Jurkat, Clone E6-1 (cell line): ENCODE data around the gene EFEMP1.

Source experiments
- DNase-seq: peaks from one replicate; pipeline ENCODE4 v3.0.0-alpha.2; 2011; ENCODE audit warnings: low read depth, low spot score
- H3K4me3 ChIP-seq: 2 replicates; pipeline ENCODE4 v1.5.1; 2011; ENCODE audit warnings: mild to moderate bottlenecking, low read length, control low read depth, moderate library complexity

Gene EFEMP1

DNA sequence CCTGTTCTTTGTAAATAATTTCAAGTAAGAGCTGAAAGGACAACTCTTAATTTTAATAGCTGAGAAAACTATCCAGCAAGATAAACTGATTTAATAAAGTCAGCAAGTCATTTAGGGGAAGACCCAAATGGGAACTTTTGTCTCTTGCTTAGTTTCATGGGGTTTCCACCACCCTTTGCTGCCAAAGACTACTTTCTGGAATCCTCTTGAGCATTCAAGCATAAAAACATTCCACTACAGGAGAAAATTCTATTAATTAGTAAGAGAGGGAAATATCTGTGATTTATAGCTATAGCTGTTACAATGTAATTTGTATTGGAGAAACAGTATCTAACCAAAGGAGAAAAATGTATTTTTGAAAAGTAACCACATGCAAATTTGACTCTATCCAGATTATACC is 20.6 kb downstream of the EFEMP1 start:
- H3K4me3 ChIP-seq, result no peak overlapping the region
- no peak for DNase-seq

DNA sequence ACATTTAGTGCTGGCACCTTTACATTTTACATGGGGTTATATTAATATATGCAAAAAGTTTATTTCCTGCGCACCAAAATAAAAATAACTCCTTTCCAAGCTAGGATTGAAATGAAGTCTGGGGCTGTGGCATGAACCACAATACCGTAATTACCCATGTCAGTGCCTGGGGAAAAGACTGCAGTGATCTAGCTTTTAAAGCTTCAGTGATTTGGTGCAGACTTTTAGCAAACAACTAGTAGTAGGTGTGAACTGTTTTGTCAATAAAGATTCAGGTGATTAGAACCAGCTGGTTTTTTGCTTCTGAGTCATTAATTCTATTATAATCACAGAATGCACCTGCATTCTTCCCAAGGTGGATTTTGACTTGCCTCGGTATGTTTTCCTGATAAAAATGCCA is 21.2 kb downstream of the EFEMP1 start:
- H3K4me3 ChIP-seq, result no peak overlapping the region
- DNase-seq, result no peak

DNA sequence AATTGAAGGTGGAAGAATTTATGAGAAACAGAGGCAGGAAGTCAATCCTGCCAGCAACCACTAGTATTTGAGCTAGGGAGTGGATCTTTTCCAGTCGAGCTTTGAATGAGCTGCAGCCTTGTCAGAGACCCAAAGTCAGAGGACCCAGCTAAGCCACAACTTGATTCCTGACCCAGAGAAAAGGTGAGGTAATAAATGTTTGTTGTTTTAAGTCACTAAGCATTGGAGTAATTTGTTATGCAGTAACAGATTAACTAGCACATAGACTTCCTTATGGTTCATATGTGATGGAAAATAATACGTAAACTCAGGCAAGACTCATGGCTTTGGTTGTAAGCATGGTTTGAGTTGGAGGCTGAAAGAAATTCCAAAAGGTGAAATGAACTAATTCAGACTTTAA is 21.6 kb downstream of the EFEMP1 start:
- no peak for DNase-seq
- H3K4me3 ChIP-seq, result no peak overlapping the region

DNA sequence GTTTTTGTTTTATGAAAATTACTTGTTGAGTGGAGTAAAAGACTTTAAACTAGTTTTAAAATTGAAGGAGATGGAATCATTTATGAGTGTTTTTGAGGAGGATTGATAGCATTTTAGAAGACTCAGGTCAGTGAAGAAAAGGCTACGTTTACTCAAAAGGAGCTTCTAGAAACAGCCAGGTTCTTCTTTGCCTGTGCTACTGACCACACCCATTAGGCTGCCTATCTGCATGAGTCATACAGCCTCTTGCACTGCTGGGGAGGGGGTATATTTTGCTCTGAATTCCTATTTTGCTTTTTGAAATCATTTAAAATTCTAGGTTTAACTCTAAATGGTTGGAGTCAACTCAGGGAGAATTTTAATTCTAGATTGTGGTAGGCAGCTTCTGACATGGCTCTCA is 22.3 kb downstream of the EFEMP1 start:
- no peak overlapping the region for H3K4me3 ChIP-seq
- DNase-seq, result no peak

GRCh38 chr2:55899881-55900280 is 23.7 kb downstream of the EFEMP1 start:
- no peak for DNase-seq
- no peak overlapping the region for H3K4me3 ChIP-seq

DNA sequence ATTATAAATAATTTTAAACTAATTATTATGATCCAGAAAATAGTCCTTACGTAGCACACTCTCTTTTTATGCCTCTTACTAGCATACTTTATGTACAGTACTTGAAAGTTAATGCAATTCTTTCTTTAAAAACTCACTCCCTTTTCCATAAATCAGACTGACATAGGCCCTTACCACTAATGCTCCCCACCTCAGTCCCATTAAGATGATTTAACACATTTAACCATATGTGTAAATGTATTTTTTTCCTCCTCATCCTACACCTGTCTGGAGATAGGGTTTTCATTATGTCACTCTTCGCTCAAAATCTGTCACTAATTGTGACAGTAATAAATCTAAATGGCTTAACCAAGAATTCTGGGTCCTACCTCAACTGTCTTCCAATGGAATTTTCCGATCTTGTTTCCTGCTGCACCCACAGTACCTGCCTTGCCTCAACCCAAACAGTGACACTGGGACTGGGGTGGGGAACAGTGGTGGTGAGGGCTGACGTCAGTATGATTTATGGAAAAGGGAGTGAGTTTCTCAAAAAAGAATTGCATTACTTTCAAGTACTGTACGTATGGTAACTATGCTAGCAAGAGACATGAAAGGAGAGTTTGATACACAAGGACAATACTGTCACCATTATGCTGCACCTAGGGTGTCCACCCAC is 25.1 kb downstream of the EFEMP1 start:
- H3K4me3 ChIP-seq, result no peak overlapping the region
- no peak for DNase-seq

DNA sequence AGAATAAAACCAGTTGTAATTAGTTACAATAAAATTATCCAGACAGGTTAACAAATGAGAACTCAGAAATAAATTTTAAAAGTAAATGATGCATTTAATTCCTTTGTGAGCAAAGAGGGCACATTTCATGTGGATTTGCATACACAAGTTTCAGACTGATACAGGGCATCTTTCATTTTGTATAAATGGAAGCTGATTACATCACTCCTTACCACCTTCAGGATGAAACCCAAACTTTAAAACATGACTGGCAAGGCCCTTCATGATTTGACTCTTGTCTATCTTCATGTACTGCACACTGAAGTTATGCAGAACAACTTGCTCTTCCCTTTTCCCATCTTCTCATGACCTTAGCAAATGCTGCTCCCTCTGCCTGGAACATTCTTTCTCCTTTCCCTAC is 26.9 kb downstream of the EFEMP1 start:
- H3K4me3 ChIP-seq, result no peak overlapping the region
- DNase-seq, result no peak

- no peak for DNase-seq
Observed at GRCh38 chr2:55894720-55895119, 28.9 kb downstream of the EFEMP1 start.

GRCh38 chr2:55891671-55892094 is 31.9 kb downstream of the EFEMP1 start:
- no peak overlapping the region for H3K4me3 ChIP-seq
- DNase-seq, result no peak

More at GRCh38 chr2:55894720-55895119, 28.9 kb downstream of the EFEMP1 start:
- no peak overlapping the region for H3K4me3 ChIP-seq

- H3K4me3 ChIP-seq, result no peak overlapping the region
- no peak for DNase-seq
Observed at GRCh38 chr2:55888936-55889335, 34.6 kb downstream of the EFEMP1 start.

DNA sequence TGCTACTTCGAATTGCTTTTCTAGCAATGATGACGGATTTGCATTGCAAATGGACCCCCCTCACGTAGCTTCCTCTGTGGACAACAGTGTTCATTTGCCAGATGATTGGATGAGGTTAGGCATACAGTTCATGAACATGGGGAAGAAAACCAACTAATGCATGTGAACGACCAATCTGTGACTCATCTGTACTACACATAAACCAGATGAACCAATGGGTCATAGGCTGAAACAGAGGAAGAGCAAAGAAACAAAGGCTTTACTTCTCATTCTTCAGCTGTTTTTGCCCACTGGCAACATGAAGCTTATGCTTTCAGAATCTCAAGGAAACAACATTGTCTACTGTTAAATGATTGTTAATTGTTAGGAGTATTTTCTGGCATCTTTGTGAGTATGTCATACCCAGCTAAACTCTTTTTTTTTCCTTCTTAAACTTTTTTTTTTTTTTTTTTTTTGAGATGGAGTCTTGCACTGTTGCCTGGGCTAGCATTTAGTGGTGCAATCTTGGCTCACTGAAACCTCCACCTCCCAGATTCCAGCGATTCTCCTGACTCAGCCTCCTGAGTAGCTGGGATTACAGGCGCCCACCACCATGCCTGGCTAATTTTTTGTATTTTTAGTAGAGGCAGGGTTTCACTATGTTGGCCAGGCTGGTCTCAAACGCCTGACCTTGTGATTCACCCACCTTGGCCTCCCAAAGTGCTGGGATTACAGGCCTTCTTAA is 35.5 kb downstream of the EFEMP1 start:
- H3K4me3 ChIP-seq, result no peak overlapping the region
- no peak for DNase-seq

GRCh38 chr2:55887351-55887750 is 36.2 kb downstream of the EFEMP1 start:
- DNase-seq, result no peak
- H3K4me3 ChIP-seq, result no peak overlapping the region

DNA sequence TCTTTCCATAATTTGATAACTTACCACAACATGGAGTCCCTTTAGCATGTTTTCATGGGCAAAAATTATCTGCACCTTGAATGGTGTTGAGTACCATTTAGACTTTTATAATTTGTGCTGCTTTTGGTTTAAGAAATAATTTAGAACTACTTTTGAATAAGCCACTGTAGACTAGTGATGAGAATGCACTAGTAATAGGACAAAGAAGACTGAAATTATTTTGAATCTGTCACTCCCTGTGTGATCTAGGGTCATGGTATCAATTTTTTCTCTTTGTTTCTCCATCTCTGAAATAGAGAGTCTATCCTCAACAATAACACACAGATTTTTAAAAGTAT is 37.7 kb downstream of the EFEMP1 start:
- no peak for DNase-seq
- no peak overlapping the region for H3K4me3 ChIP-seq

DNA sequence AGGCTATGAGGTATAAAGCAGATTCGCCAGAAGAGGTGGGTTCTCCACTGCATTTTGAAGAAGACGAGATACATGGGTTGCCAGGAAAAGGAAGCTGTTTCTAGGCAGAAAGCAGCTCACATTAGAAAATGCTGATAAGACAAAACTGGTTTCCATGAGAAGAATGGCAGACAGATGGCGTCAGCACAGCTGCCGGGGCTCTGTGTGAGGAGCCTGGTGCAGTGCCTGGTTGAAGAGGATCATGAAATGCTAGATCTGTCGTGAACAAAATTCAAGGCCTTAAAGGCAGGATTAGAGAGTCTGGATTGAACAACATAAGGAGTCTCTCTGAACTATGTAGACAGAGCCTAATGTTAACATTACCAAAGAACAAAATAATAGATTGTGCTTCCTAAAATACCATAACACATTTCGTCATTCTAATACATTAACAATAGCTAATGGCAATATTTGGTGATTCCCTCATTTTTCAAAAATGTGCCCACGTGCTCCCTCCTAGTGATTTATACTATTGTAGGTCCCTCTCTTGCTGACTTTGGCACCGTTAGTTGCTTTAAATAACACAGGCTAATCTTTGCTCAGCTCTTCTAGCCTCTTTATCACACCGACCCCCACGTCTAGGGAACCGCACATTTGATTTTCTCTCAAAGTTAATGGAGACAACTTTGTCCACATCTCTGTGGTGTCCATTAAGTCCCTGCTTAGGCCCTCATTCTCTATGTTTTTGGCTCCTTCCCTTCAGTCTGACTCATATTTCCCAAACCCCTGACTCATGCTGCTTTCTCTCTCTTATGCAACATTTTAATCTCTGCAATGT is 38.2 kb downstream of the EFEMP1 start:
- DNase-seq, result peak; percentile 17

GRCh38 chr2:55883829-55884228 is 39.8 kb downstream of the EFEMP1 start:
- DNase-seq, result no peak
- H3K4me3 ChIP-seq, result no peak overlapping the region

More for the DNA sequence above, 38.2 kb downstream of the EFEMP1 start:
- H3K4me3 ChIP-seq, result no peak overlapping the region

DNA sequence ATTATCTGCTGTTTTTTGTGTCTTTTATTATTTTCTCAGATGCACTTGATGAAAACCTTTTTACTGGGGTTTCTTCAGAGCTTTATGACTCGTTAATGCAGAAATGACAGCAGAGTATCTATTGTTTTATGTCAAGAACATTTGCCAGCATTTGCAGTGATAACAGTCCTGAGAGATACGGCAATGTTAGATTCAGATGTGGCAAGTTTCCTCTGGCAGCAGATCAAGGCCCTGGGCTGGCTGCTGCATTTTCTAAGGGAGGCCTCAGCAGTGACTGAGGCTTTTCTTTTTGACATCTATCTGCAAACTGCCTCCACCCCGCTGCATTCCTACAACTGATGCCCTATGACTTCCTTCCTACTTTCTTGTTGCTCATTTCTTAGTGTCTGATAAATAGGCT is 40.2 kb downstream of the EFEMP1 start:
- H3K4me3 ChIP-seq, result no peak overlapping the region
- peak; percentile 70 for DNase-seq

- H3K4me3 ChIP-seq, result no peak overlapping the region
- DNase-seq, result no peak
Observed at GRCh38 chr2:55882954-55883353, 40.6 kb downstream of the EFEMP1 start.

- DNase-seq, result no peak
- H3K4me3 ChIP-seq, result no peak overlapping the region
Observed at GRCh38 chr2:55880416-55881143, 43.0 kb downstream of the EFEMP1 start.

DNA sequence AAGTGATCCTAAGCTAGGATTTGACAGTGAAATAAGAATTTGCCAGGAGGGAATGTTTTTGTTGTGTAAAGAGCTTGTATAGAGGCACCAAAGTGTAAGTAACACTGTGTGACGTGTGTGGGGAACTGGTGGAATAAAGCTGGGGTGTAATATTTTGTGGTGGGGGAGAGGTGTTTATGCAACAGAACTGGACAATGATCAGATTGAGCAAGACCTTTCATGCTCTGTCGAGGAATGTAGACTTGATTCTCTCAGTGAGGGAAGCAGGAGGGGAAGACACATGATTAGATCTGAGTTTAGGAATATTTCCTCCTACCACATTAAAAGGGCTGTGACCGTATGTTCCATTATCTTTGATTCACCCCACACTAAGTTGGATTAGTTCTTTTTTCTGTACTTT is 43.6 kb downstream of the EFEMP1 start:
- DNase-seq, result no peak
- no peak overlapping the region for H3K4me3 ChIP-seq

- DNase-seq, result no peak
- H3K4me3 ChIP-seq, result no peak overlapping the region
Observed at GRCh38 chr2:55877087-55877436, 46.5 kb downstream of the EFEMP1 start.
